Fibroblast of lung (primary cell): Measurements from ENCODE around the gene SPTBN5.

Experiments used
- CTCF ChIP-seq, 2 donors: IDR thresholded peaks in 1 of 2; conservative IDR thresholded peaks in 1 of 2; 1 replicate in 1 of 2; 2 replicates in 1 of 2; pipeline ENCODE4 v1.5.1; 2011 to 2012; ENCODE audit warnings: low read length in 2 of 2, control low read depth in 1 of 2, inconsistent platforms in 1 of 2, low read depth in 1 of 2, mild to moderate bottlenecking in 1 of 2
- EZH2 ChIP-seq: IDR thresholded peaks from 2 replicates; pipeline ENCODE4 v1.5.1; 2012; ENCODE audit warnings: low read length, control low read depth, mild to moderate bottlenecking; ENCODE audit errors: missing control alignments

GRCh38 chr15:41821831-41822230 is 72.0 kb downstream of the SPTBN5 start:
- TF ChIP-seq CTCF (conservative IDR thresholded peaks at IDR 0.05 in 1 of 2, IDR thresholded peaks at IDR 0.05 in 1 of 2; ENCODE audit: low read depth in 1 of 2, low read length in 2 of 2) = no peak
- no peak for TF ChIP-seq EZH2
